ENCODE results near the gene FAM120AOS.

GRCh38 chr9:93492327-93492726 is 38.9 kb upstream of the FAM120AOS start:
- no peak for TF ChIP-seq TSHZ1 (tag by site-specific recombination; IDR thresholded peaks at IDR 0.05; ENCODE audit: borderline replicate concordance)
- no peak for TF ChIP-seq CTCF (tag by site-specific recombination; IDR thresholded peaks at IDR 0.05)
- no peak for TF ChIP-seq ZNF121 (tag by site-specific recombination; IDR thresholded peaks at IDR 0.05)
- no peak for TF ChIP-seq ZBTB7A (tag by site-specific recombination; IDR thresholded peaks at IDR 0.05; ENCODE audit: low read depth)
- no peak for TF ChIP-seq ZBTB11 (tag by site-specific recombination; conservative IDR thresholded peaks at IDR 0.05; ENCODE audit: low read depth)
- TF ChIP-seq OVOL3 (tag by site-specific recombination; IDR thresholded peaks at IDR 0.05) = no peak

All from HEK293 (cell line).